Kidney (tissue), 14 donors: Measurements from ENCODE around the gene RADIL. TPM values are rescaled to one million over a fixed set of nuclear protein-coding genes. Genes with fewer than 3 reads are reported as not detected.
A peak's percentile ranks its signal among the peaks of the same experiment; 100 is the strongest.

ENCODE experiments used
- DNase-seq, 5 donors: peaks; one replicate each; pipeline ENCODE4 v3.0.0-alpha.2; 2013 to 2020
- FAIRE-seq: peaks from 2 replicates; lab custom pipeline; 2012; peaks lifted over from hg19 to GRCh38; lab: Jason Lieb, UNC
- H3K27ac ChIP-seq, 2 donors: one replicate each; pipeline ENCODE4 v1.7.0; 2013; ENCODE audit warnings: low read depth in 2 of 2, low read length in 2 of 2, inconsistent platforms in 1 of 2
- H3K27me3 ChIP-seq: one replicate; pipeline ENCODE4 v1.7.1; 2013; ENCODE audit warnings: low read length, inconsistent platforms; ENCODE audit not compliant: control insufficient read depth, insufficient read depth
- H3K36me3 ChIP-seq, 3 donors: one replicate each; pipeline versions ENCODE4 v1.7.0 to v1.7.1; 2013; ENCODE audit warnings: low read length in 3 of 3, control low read depth in 1 of 3, inconsistent platforms in 1 of 3; ENCODE audit not compliant: insufficient read depth in 3 of 3, control insufficient read depth in 2 of 3
- H3K4me1 ChIP-seq, 3 donors: one replicate each; pipeline versions ENCODE4 v1.7.0 to v1.7.1; 2013; ENCODE audit warnings: low read length in 3 of 3, inconsistent platforms in 1 of 3, low read depth in 1 of 3; ENCODE audit not compliant: control insufficient read depth in 2 of 3, insufficient read depth in 2 of 3
- H3K4me3 ChIP-seq, 3 donors: one replicate each; pipeline versions ENCODE4 v1.7.0 to v1.8.1; 2013; ENCODE audit warnings: low read length in 3 of 3, control low read depth in 1 of 3, inconsistent platforms in 1 of 3
- H3K9ac ChIP-seq, 3 donors: one replicate each; pipeline versions ENCODE4 v1.7.0 to v1.7.1; 2013; ENCODE audit warnings: low read length in 3 of 3, control low read depth in 1 of 3, inconsistent platforms in 1 of 3
- H3K9me3 ChIP-seq, 3 donors: one replicate each; pipeline versions ENCODE4 v1.7.0 to v1.7.1; 2013; ENCODE audit warnings: low read length in 3 of 3, control low read depth in 1 of 3, inconsistent platforms in 1 of 3; ENCODE audit not compliant: control insufficient read depth in 2 of 3, insufficient read depth in 1 of 3
- CTCF ChIP-seq: IDR thresholded peaks from 3 replicates; pipeline ENCODE4 v1.5.1; 2012; ENCODE audit warnings: mild to moderate bottlenecking, moderate library complexity, borderline replicate concordance; ENCODE audit not compliant: insufficient read depth; ENCODE audit errors: extremely low read depth
- intact Hi-C: fragments of 100-400 bp; cut with DNase I; formaldehyde crosslinking; loops from one replicate; pipeline ENCODE4 v1.11.1; 2022
- polyA plus RNA-seq: library from polyadenylated mRNA; stranded (reverse); fragments of 350-450 nt; fragmentation: Illumina TruSeq; extraction: RNeasy Lipid Tissue Mini Kit (QIAGEN cat#74804); gene quantifications from one replicate; pipeline ENCODE4 v1.2.3, GENCODE V29; 2014; ENCODE audit warnings: low read depth, low replicate concordance; ENCODE audit not compliant: insufficient read depth
- total RNA-seq: library from RNA; stranded (reverse); fragmentation: NEBNext Ultra II Directional; extraction: Animal tissue kit (Norgen Biotek cat#: 25700); gene quantifications from one replicate; pipeline ENCODE4 v1.2.1, GENCODE V29; 2021
- donor health status: control.
- donor health status: control.
- donor health status: control.
- donor health status: control.
- donor health status: control.
- donor health status: DM: yes; HTN: yes; CAD: no.
- donor health status: Normal renal cell carcinoma (clear cell type).

RADIL gene
- total and polyA plus RNA-seq, 2 donors from 2014 or later = 1.0 to 1.7 TPM

GRCh38 chr7:4817178-4817901, 66.2 kb downstream of the RADIL start:
- intact Hi-C loops = no loop called here
- Histone ChIP-seq H3K4me1 (peaks cover 0 to 3% (median 0%) of the 10 kb centered on the region in 3 donors), H3K9me3 (no peaks in the 10 kb centered on the region), H3K9ac (no peak overlapping the region), H3K4me3 (no peak overlapping the region), H3K27me3 (no peaks in the 10 kb centered on the region), H3K36me3 (no peaks in the 10 kb centered on the region), H3K27ac (no peak overlapping the region)
- DNase-seq (peak in 1 of 5 donors; percentile 56), FAIRE-seq (no peak)
- no peak for TF ChIP-seq CTCF

DNA sequence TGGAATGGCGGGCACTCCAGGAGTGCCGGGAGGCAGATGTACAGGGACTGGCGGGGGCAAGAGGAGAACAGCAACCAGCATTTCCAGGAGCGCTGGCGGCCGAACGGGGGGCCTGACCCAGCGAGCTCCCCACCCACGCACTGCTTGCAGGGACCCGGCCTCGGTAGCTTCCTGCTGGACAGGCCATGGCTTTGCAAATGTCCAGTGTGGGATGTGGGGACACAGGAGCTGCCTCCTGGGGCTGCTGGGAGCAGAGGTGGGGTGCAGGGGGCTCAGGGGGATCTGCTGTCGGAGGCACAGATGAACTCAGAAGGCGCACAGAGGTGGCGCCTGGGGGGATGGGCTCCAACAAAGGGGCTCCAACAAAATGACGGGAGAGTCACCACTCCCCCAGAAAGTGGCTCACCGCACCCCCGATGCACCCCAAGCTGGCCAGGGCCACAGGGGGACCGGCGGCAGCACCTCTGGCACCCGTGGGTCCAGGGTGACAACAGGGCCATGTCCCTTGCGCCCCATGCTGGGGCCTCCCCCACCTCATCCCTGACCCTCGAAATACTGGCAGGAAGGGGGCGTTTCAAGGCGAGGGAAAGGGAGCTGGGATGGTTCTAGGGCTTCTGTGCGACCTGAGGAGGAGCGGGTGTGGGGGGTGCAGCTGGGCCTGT, 67.0 kb downstream of the RADIL start:
- Histone ChIP-seq H3K27ac (no peak overlapping the region), H3K4me1 (peaks cover 0 to 3% (median 0%) of the 10 kb centered on the region in 3 donors), H3K27me3 (no peaks in the 10 kb centered on the region), H3K4me3 (no peak overlapping the region), H3K9me3 (no peaks in the 10 kb centered on the region), H3K9ac (no peak overlapping the region), H3K36me3 (no peaks in the 10 kb centered on the region)
- no peak for FAIRE-seq
- DNase-seq = no peak
- intact Hi-C loops = no loop called here
- TF ChIP-seq CTCF = no peak

- Histone ChIP-seq H3K27ac (no peak overlapping the region), H3K9ac (no peak overlapping the region), H3K4me3 (no peak overlapping the region), H3K36me3 (no peaks in the 10 kb centered on the region), H3K27me3 (no peaks in the 10 kb centered on the region), H3K9me3 (no peaks in the 10 kb centered on the region), H3K4me1 (peaks cover 0 to 1% (median 0%) of the 10 kb centered on the region in 3 donors)
- FAIRE-seq (no peak), DNase-seq (no peak)
- intact Hi-C loops = no loop called here
- no peak for TF ChIP-seq CTCF
Measured at GRCh38 chr7:4815609-4816418, 67.7 kb downstream of the RADIL start.
